ENCODE data around the gene ZGPAT. TPM values are rescaled to one million over a fixed set of nuclear protein-coding genes. Genes with fewer than 3 reads are reported as not detected.

The ZGPAT gene
- total RNA-seq, 2 donors from 2014 or later, result 32.6 to 41.1 TPM

GRCh38 chr20:63777614-63778013, 69.8 kb downstream of the ZGPAT start:
- no peak for DNase-seq (ENCODE audit: low spot score)
- H3K4me3 ChIP-seq, result no peak overlapping the region
- H3K36me3 ChIP-seq, result no peaks in the 10 kb centered on the region
- peaks cover 0 to 10% of the 10 kb centered on the region in 2 donors for H3K4me1 ChIP-seq (ENCODE audit: control insufficient read depth in 1 of 2, low read depth in 2 of 2)
- no peak overlapping the region for H3K27ac ChIP-seq
- TF ChIP-seq, protein P1, sequence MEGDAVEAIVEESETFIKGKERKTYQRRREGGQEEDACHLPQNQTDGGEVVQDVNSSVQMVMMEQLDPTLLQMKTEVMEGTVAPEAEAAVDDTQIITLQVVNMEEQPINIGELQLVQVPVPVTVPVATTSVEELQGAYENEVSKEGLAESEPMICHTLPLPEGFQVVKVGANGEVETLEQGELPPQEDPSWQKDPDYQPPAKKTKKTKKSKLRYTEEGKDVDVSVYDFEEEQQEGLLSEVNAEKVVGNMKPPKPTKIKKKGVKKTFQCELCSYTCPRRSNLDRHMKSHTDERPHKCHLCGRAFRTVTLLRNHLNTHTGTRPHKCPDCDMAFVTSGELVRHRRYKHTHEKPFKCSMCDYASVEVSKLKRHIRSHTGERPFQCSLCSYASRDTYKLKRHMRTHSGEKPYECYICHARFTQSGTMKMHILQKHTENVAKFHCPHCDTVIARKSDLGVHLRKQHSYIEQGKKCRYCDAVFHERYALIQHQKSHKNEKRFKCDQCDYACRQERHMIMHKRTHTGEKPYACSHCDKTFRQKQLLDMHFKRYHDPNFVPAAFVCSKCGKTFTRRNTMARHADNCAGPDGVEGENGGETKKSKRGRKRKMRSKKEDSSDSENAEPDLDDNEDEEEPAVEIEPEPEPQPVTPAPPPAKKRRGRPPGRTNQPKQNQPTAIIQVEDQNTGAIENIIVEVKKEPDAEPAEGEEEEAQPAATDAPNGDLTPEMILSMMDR (IDR thresholded peaks at IDR 0.05), result no peak
- H3K9me3 ChIP-seq, result no peaks in the 10 kb centered on the region
- no peak for ATAC-seq (ENCODE audit: insufficient number of reproducible peaks, low FRiP score, low read depth)
- no peaks in the 10 kb centered on the region for H3K27me3 ChIP-seq (replicated peaks; ENCODE audit: insufficient read depth)

DNA sequence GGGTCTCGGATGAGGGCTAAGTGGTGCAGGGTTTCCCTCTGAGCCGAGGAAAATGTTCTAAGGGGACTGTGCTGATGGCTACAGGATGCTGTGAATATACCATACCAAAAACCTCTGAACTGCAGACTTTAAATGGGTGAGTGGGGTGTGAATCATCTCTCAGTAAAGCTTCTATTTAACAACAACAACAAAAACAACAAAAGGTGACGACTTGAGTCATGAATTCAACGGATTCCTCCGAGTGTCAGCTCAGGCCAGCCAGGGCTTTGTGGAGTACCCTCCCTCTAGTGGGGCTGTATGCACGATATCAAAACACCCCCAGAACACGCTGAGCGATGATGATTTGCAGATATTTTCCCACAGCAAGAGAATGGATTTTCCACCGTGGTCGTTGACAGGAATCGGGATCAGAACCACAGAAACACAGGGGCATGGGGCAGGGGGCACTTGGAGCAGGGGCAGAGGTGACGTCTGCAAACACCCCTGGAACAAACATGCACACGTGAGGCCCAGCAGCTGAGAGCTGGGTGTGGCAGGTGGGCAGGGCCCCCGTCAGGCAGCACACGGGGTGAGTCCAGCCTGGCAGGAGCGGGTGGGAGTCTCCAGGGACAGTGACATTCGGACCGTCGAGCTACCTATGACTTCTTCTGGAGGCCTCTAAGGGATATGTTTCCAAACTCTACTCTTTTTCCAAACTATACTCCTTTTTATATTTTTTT, 70.4 kb downstream of the ZGPAT start:
- Histone ChIP-seq H3K4me3 (no peak overlapping the region), H3K9me3 (no peaks in the 10 kb centered on the region)

GRCh38 chr20:63778857-63779256, 71.0 kb downstream of the ZGPAT start:
- TF ChIP-seq, protein P1 (IDR thresholded peaks at IDR 0.05), result no peak
- no peak for ATAC-seq (ENCODE audit: insufficient number of reproducible peaks, low FRiP score, low read depth)
- no peaks in the 10 kb centered on the region for H3K36me3 ChIP-seq

More for the DNA sequence above, 70.4 kb downstream of the ZGPAT start:
- no peak overlapping the region for H3K27ac ChIP-seq
- DNase-seq (ENCODE audit: low spot score) (no peak), ATAC-seq (ENCODE audit: insufficient number of reproducible peaks, low FRiP score, low read depth) (no peak)
- TF ChIP-seq, protein P1 (IDR thresholded peaks at IDR 0.05), result no peak
- H3K27me3 ChIP-seq (replicated peaks; ENCODE audit: insufficient read depth), result no peaks in the 10 kb centered on the region
- H3K36me3 ChIP-seq, result no peaks in the 10 kb centered on the region
- peaks cover 0 to 10% of the 10 kb centered on the region in 2 donors for H3K4me1 ChIP-seq (ENCODE audit: control insufficient read depth in 1 of 2, low read depth in 2 of 2)

DNA sequence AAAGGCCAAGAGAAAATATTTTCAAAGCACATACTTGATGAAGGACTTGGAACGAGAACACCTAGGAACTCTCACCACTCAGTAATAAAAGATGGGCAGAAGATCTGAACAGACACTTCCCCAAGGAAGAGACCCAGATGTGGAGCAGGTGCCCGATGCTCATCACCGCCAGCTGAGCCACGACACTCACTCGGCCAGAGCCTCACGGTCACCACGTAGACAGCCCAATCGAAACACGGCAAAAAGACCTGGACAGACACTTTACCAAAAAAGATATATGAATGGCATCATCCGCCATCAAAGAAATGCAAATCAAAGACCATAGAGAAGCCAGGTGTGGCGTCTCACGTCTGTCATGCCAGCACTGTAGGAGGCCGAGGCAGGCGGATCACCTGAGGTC, 73.3 kb downstream of the ZGPAT start:
- DNase-seq (ENCODE audit: low spot score), result no peak
- ATAC-seq (ENCODE audit: insufficient number of reproducible peaks, low FRiP score, low read depth), result no peak
- H3K4me3 ChIP-seq, result no peak overlapping the region
- no peak overlapping the region for H3K27ac ChIP-seq
- TF ChIP-seq, protein P1 (IDR thresholded peaks at IDR 0.05), result no peak
- no peaks in the 10 kb centered on the region for H3K36me3 ChIP-seq
- H3K4me1 ChIP-seq (ENCODE audit: control insufficient read depth in 1 of 2, low read depth in 2 of 2), result no peaks in the 10 kb centered on the region
- no peaks in the 10 kb centered on the region for H3K27me3 ChIP-seq (replicated peaks; ENCODE audit: insufficient read depth)
- no peaks in the 10 kb centered on the region for H3K9me3 ChIP-seq

More at GRCh38 chr20:63778857-63779256, 71.0 kb downstream of the ZGPAT start:
- H3K27ac ChIP-seq, result no peak overlapping the region
- H3K27me3 ChIP-seq (replicated peaks; ENCODE audit: insufficient read depth), result no peaks in the 10 kb centered on the region
- H3K9me3 ChIP-seq, result no peaks in the 10 kb centered on the region
- peaks cover 0 to 6% of the 10 kb centered on the region in 2 donors for H3K4me1 ChIP-seq (ENCODE audit: control insufficient read depth in 1 of 2, low read depth in 2 of 2)
- H3K4me3 ChIP-seq, result no peak overlapping the region
- no peak for DNase-seq (ENCODE audit: low spot score)

GRCh38 chr20:63782051-63782471, 74.2 kb downstream of the ZGPAT start:
- no peaks in the 10 kb centered on the region for H3K4me1 ChIP-seq (ENCODE audit: control insufficient read depth in 1 of 2, low read depth in 2 of 2)
- no peak for ATAC-seq (ENCODE audit: insufficient number of reproducible peaks, low FRiP score, low read depth)
- no peak overlapping the region for H3K4me3 ChIP-seq
- no peaks in the 10 kb centered on the region for H3K9me3 ChIP-seq
- H3K27me3 ChIP-seq (replicated peaks; ENCODE audit: insufficient read depth), result no peaks in the 10 kb centered on the region
- H3K36me3 ChIP-seq, result no peaks in the 10 kb centered on the region
- H3K27ac ChIP-seq, result no peak overlapping the region
- TF ChIP-seq, protein P1 (IDR thresholded peaks at IDR 0.05), result no peak
- no peak for DNase-seq (ENCODE audit: low spot score)
